NCI-H446 (cell line): ENCODE results near the gene DNAJC5G.
"Not testable (repeated sequence)": the region's sequence is repeated elsewhere in the genome, so short reads cannot be mapped to it uniquely, and the experiment has no call there.

Experiments used
- DNase-seq, 2 experiments: peaks; one replicate each; lab custom pipeline; 2025; lab: John Stamatoyannopoulos, UW

Gene DNAJC5G

DNA sequence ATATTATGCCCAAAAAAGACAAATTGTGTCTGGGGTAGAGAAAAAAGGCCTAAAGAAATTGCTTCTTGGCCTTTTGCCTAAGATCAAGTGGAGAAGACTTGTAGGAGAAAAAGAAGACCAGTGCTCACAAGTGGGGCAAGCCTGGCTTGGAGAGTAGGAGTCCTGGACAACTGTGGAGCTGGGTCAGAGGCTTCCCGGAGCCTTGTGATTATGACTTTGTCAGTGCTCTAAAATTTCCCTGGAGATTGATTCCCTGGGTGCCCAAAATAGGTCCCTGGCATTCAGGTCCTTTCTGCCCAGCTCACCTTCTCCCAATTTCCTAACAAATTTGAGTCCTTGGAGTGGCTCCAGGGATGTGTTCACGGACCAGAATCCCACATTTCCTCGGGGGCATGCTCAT, 6.2 kb downstream of the DNAJC5G start:
- DNase-seq = no peak

GRCh38 chr2:27281855-27282559, 6.8 kb downstream of the DNAJC5G start, which contains the start of gene TRIM54:
Gene TRIM54, plus strand, starts transcription at chr2:27282429. Its CDS starts 303 bp downstream, at chr2:27282732.
- no peak for DNase-seq

GRCh38 chr2:27282892-27283291, 7.7 kb downstream of the DNAJC5G start:
- no peak for DNase-seq

- DNase-seq = no peak
Observed at GRCh38 chr2:27284996-27285395, 9.8 kb downstream of the DNAJC5G start.

GRCh38 chr2:27285481-27285880, 10.2 kb downstream of the DNAJC5G start:
- no peak for DNase-seq

GRCh38 chr2:27288610-27289009, 13.4 kb downstream of the DNAJC5G start:
- no peak for DNase-seq

DNA sequence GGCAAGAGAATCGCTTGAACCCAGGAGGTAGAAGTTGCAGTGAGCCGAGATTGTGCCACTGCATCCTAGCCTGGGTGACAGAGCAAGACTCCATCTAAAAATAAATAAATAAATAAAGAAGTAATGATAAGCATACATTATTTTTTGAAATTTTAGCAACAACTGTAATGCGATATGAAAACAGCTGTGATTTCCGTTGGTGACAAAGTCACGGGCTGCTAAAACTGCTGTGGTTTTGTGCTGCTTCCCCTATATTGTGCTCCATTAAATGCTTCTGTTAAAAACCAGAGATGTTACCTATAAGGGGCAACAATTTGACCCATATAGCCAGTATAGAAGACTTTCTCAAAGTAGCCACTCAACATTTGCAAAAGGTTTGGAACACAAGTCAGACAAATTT, 15.3 kb downstream of the DNAJC5G start:
- DNase-seq = no peak

GRCh38 chr2:27291865-27292264, 16.6 kb downstream of the DNAJC5G start:
- DNase-seq = no peak

DNA sequence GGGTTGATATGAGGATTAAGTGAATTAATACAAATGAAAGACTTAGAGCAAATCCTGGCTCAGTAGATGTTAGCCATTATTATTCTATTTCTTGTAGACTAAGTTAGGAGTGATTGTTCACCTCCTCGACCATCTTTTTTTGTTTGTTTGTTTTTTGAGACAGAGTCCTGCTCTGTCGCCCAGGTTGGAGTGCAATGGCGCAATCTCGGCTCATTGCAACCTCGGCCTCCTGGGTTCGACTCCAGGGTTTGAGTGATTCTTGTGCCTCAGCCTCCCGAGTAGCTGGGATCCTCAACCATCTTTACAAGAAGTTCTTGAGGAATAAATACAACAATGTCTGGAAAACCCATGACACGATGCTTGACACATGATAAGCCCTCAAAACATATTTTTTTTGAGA, 19.7 kb downstream of the DNAJC5G start:
- DNase-seq = no peak

GRCh38 chr2:27296481-27296880, 21.2 kb downstream of the DNAJC5G start:
- DNase-seq = no peak

- DNase-seq = no peak
Observed at GRCh38 chr2:27297195-27297594, 22.0 kb downstream of the DNAJC5G start.

DNA sequence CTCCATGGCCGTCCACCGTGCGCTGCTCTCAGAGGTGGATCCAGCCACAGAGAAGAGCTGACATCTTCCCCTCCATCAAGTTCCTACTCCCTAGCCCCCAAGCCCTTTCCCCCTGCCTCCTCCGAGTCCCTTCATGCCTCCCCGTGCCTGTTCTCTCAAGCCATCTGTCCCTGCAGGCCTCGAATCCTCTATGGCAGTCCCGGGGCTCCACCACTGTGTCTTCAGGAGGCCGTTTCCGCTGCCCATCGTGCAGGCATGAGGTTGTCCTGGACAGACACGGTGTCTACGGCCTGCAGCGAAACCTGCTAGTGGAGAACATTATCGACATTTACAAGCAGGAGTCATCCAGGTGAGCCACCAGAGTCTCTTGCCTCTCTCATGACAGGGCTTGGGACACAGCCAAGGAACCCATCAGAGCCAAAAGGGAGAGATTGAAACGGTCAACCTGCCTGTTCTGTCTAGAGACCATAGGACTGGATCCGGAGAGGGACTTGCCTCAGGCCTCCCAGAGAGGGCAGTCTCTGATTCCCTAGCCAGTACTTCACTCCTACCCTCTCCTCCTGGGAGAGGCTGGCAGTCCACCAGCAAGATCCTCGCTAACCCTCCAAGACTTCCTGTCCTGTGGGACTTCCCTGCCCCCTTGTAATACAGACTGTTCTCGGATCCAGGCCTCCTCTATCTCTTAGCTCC, 23.3 kb downstream of the DNAJC5G start:
- DNase-seq = no peak

DNA sequence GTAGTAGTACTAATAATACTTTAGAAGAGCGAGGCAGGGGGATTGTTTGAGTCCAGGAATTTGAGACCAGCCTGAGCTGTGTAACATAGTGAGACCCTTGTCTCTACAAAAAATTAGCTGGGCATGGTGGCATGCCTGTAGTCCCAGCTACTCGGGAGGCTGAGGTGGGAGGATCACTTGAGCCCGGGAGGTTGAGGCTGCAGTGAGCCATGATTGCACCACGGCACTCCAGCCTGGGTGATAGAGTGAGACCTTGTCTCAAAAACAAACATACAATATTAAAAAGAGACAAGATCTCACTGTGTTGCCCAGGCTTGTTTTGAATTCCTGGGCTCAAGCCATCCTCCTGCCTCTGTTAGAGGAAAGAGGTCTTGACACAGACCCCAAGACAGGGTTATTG, 25.4 kb downstream of the DNAJC5G start:
- not testable (repeated sequence) for DNase-seq

DNA sequence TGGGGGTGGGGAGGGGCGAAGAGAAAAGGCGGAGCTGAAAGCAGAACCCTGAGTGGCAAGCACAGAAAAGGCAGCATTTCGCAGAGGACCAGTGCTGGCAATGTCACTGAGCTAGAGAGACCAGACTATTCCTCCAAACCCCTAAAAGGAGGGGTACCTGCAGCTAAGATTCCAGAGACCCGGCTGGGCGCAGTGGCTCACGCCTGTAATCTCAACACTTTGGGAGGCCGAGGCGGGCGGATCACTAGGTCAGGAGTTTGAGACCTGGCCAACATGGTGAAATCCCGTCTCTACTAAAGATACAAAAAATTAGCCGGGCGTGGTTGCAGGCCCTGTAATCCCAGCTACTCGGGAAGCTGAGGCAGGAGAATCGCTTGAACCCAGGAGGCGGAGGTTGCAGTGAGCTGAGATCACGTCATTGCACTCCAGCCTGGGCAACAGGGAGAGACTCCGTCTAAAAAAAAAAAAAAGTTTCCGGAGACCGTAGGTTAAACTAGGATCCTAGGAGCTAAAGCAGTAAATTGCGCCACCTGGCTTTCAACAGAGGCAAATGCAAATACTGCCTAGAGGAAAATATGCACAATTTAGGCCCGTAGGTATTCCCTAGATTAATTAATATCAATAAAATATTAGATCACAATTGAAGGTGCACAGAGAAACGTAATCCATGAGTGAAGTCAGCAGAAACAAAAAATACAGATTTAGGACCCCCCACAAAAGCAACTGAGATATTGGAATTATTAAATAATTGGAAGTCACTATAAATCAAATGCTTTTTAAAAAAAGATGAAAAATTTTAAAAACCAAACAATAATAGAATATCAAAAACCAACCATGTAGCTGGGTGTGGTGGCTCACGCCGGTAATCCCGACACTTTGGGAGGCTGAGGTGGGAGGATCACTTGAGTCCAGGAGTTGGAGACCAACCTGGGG, 28.1 kb downstream of the DNAJC5G start:
- peak; percentile 43 to 85 for DNase-seq

DNA sequence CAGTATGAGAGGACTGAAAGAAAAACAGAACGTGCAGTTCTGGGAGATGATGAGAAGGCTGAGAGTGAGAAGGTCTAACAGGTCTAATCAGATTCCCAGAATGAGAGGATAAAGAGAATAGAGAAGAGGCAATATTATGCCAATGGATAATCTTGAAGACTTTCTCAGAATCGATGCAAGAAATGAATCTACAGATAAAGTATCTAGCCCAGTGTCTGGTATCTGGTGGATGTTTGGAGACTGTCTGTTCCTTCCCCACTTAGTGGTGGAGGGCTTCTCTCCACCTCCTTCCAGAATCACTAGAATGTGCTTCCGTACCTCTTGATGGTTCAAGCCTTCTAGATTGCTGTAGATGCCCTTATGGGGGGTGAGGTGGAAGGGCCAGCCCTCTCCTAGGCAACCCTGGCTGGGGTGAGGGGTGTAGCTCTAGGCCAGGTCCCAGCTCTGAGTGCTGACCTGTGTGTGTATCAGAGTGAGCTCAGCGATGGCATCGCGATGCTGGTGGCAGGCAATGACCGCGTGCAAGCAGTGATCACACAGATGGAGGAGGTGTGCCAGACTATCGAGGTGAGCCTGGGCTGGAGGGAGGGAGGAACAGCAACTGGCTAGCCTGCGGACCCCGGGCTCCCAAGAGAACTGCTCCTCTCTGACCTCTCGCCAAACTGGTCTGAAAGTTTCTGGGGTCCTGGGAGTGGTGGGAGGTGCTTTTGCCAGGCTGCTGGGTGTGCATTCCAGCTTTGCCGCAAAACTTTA, 29.4 kb downstream of the DNAJC5G start:
- DNase-seq = no peak

DNA sequence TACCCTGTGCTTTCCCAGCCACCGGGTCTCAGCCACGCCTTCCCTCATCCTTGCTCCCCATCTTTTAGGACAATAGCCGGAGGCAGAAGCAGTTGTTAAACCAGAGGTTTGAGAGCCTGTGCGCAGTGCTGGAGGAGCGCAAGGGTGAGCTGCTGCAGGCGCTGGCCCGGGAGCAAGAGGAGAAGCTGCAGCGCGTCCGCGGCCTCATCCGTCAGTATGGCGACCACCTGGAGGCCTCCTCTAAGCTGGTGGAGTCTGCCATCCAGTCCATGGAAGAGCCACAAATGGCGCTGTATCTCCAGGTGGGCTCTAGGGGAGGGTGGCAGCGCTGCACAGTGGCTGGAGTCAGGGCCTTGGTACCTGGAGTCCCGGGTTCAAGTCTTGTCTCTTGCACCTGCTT, 30.3 kb downstream of the DNAJC5G start:
- no peak for DNase-seq

DNA sequence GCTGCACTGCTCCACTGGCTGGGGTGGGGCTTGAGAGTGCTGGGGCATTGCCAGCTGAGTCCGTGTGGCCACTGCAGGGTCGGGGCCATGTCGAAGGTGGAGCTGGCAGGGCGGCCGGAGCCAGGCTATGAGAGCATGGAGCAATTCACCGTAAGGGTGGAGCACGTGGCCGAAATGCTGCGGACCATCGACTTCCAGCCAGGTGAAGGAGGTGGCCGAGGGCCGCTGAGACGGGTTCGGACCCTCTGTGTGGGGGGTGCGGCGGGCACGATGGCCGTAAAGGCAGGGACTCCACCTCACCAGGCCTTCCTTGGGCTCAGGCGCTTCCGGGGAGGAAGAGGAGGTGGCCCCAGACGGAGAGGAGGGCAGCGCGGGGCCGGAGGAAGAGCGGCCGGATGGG, 30.9 kb downstream of the DNAJC5G start:
- DNase-seq = no peak

DNA sequence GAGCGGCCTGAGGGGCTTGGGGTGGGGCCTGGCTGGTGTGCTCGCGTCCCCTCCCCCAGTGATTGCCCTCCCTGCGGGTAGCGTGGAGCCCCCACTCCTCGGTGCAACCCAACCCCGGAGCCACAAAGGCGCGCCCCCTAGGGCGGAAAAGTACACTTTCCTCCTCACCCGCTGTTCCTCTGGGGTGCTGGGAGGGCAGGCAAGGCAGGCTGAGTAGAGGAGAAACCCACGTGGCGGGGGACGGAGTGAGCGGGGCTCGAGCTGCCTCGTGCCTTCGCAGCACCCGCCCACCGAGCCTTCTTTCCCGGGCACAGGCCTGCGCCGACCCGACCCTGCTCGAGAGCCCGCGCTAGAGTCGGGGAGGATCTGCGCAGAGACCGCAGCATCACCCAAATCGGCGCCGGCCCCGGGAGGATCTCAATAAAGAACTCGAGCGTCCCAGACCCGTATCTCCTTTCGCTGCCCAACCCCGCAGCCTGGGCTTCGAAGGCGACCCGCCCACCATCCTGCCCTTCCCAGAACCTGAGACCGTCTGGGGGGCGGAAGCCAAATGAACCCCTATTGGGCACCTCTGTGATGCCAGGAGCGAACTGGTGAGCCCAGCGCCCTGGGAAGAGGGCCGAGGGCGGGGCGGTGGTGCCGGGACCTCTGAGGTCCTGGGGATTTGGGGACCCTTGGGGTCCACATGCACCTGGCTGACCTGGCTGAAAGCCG, 31.5 kb downstream of the DNAJC5G start:
- no peak for DNase-seq

DNA sequence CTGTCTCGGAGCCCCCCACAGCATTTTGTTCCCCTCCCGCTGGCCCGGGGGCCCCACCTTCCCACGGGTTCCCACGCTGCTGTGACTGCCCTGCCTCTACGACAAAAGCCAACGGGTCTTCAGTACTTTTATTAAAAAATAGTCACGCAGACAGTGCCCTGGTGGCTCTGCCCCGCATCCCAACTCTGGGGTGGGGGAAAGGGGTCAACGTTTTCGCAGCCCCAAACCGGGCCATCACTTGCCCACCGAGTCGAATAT, 32.0 kb downstream of the DNAJC5G start:
- no peak for DNase-seq

GRCh38 chr2:27307545-27308358, 32.5 kb downstream of the DNAJC5G start:
- DNase-seq = no peak
